ENCODE data around the gene ARHGAP26. TPM values are rescaled to one million over a fixed set of nuclear protein-coding genes. Genes with fewer than 3 reads are reported as not detected.

Gene ARHGAP26
- total RNA-seq, 6 experiments from 2014 or later, result 6.7 to 14.5 (median 8.3) TPM

GRCh38 chr5:142876817-142877216 lies 106.6 kb downstream of the ARHGAP26 start:
- DNase-seq (no peak), ATAC-seq (no peak)
- H3K27ac ChIP-seq, result no peak overlapping the region
- TF ChIP-seq CTCF (IDR thresholded peaks at IDR 0.05), result no peak
- no peak for TF ChIP-seq POLR2A (IDR thresholded peaks at IDR 0.05)
- no peaks in the 10 kb centered on the region for H3K9me3 ChIP-seq
- no peaks in the 10 kb centered on the region for H3K36me3 ChIP-seq
- H3K4me3 ChIP-seq, result no peak overlapping the region
- H3K27me3 ChIP-seq, result no peaks in the 10 kb centered on the region
- H3K4me1 ChIP-seq, result peaks cover 0 to 28% (median 6%) of the 10 kb centered on the region in 4 donors
- WGBS (ENCODE audit: insufficient coverage, low coverage, low lambda C conversion rate, missing lambda C conversion rate), result 81% methylated on average over 2 of the region's 2 CpGs
- intact Hi-C loops (cut with DNase I), result loop anchor here (10.0 kb wide), 2 partner anchors 62 to 112 kb away; no protein-coding TSS in a partner anchor

GRCh38 chr5:142878111-142878510 lies 107.9 kb downstream of the ARHGAP26 start:
- DNase-seq (no peak), ATAC-seq (no peak)
- no peaks in the 10 kb centered on the region for H3K27me3 ChIP-seq
- peaks cover 0 to 28% (median 6%) of the 10 kb centered on the region in 4 donors for H3K4me1 ChIP-seq
- TF ChIP-seq CTCF (IDR thresholded peaks at IDR 0.05), result no peak
- no peak for TF ChIP-seq POLR2A (IDR thresholded peaks at IDR 0.05)
- no peaks in the 10 kb centered on the region for H3K9me3 ChIP-seq
- intact Hi-C loops (cut with DNase I), result loop anchor here (10.0 kb wide), 2 partner anchors 63 to 113 kb away; no protein-coding TSS in a partner anchor
- H3K36me3 ChIP-seq, result no peaks in the 10 kb centered on the region
- H3K27ac ChIP-seq, result no peak overlapping the region
- WGBS (ENCODE audit: insufficient coverage, low coverage, low lambda C conversion rate, missing lambda C conversion rate), result 79% methylated on average over 7 of the region's 7 CpGs
- H3K4me3 ChIP-seq, result no peak overlapping the region

GRCh38 chr5:142878638-142879037 lies 108.5 kb downstream of the ARHGAP26 start:
- Histone ChIP-seq H3K36me3 (no peaks in the 10 kb centered on the region), H3K27me3 (no peaks in the 10 kb centered on the region), H3K27ac (no peak overlapping the region), H3K4me3 (no peak overlapping the region), H3K4me1 (peaks cover 0 to 27% (median 6%) of the 10 kb centered on the region in 4 donors), H3K9me3 (no peaks in the 10 kb centered on the region)
- 81% methylated on average over 3 of the region's 3 CpGs for WGBS (ENCODE audit: insufficient coverage, low coverage, low lambda C conversion rate, missing lambda C conversion rate)
- DNase-seq (no peak), ATAC-seq (no peak)
- TF ChIP-seq POLR2A (IDR thresholded peaks at IDR 0.05) (no peak), CTCF (IDR thresholded peaks at IDR 0.05) (no peak)
- intact Hi-C loops (cut with DNase I), result loop anchor here (10.0 kb wide), 2 partner anchors 64 to 114 kb away; no protein-coding TSS in a partner anchor

- no peak for DNase-seq
These were observed 111.1 kb downstream of the ARHGAP26 start for GRCh38 chr5:142881076-142881783.

More at GRCh38 chr5:142881076-142881783, 111.1 kb downstream of the ARHGAP26 start:
- H3K4me1 ChIP-seq, result peaks cover 0 to 7% (median 0%) of the 10 kb centered on the region in 4 donors
- H3K36me3 ChIP-seq, result no peaks in the 10 kb centered on the region
- no peaks in the 10 kb centered on the region for H3K27me3 ChIP-seq
- intact Hi-C loops (cut with DNase I), result loop anchor here (5.0 kb wide), 2 partner anchors 159 to 164 kb away; no protein-coding TSS in a partner anchor
- peak; percentile 7 to 36 (median 33) for ATAC-seq
- H3K4me3 ChIP-seq, result no peak overlapping the region
- no peaks in the 10 kb centered on the region for H3K9me3 ChIP-seq
- 64% methylated on average over 6 of the region's 8 CpGs for WGBS (ENCODE audit: insufficient coverage, low coverage, low lambda C conversion rate, missing lambda C conversion rate)
- TF ChIP-seq POLR2A (IDR thresholded peaks at IDR 0.05), result no peak
- no peak for TF ChIP-seq CTCF (IDR thresholded peaks at IDR 0.05)
- no peak overlapping the region for H3K27ac ChIP-seq
